ENCODE results near the gene SF3B6.

DNA sequence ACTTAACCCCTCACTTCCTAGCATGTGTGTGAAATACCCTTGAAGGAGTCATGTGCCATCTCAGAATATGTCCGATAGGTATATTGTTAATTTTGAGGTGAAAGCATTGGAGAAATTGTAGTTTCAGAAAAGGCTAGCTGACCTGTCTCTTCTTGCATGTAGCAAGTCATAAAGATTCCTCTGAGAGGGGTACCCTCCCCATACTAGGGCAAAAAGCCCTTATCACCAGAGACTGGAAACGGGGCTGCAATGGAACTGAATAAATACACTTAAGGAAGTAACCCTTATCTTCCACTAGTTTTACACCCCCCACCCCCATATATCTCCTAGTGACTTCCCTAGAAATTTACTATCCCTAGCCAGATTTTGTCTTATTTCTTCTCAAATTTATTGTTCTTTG, 1.8 kb upstream of the SF3B6 start:
- no peak for TF ChIP-seq POLR2A (IDR thresholded peaks at IDR 0.05)
- TF ChIP-seq, protein P1, sequence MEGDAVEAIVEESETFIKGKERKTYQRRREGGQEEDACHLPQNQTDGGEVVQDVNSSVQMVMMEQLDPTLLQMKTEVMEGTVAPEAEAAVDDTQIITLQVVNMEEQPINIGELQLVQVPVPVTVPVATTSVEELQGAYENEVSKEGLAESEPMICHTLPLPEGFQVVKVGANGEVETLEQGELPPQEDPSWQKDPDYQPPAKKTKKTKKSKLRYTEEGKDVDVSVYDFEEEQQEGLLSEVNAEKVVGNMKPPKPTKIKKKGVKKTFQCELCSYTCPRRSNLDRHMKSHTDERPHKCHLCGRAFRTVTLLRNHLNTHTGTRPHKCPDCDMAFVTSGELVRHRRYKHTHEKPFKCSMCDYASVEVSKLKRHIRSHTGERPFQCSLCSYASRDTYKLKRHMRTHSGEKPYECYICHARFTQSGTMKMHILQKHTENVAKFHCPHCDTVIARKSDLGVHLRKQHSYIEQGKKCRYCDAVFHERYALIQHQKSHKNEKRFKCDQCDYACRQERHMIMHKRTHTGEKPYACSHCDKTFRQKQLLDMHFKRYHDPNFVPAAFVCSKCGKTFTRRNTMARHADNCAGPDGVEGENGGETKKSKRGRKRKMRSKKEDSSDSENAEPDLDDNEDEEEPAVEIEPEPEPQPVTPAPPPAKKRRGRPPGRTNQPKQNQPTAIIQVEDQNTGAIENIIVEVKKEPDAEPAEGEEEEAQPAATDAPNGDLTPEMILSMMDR (IDR thresholded peaks at IDR 0.05 in 8 of 11, conservative IDR thresholded peaks at IDR 0.05 in 3 of 11) = no peak
